Measurements from ENCODE around the gene BTNL9. TPM values are rescaled to one million over a fixed set of nuclear protein-coding genes. Genes with fewer than 3 reads are reported as not detected.
A peak's percentile ranks its signal among the peaks of the same experiment; 100 is the strongest.

Gene BTNL9
- total and polyA plus RNA-seq, 9 of the 15 experiments (the other 6 are each of a cell fraction or from before 2014, with no cell fraction given), result 3.7 to 86.7 (median 29.4) TPM

- TF ChIP-seq NBN (IDR thresholded peaks at IDR 0.05; ENCODE audit: low read depth) (0 out of 2 replicates have a peak, but pooled peaks have one; percentile 65), RAD21 (CRISPR knock-in tag; conservative IDR thresholded peaks at IDR 0.05 in 1 of 2, IDR thresholded peaks at IDR 0.05 in 1 of 2) (no peak), PTBP1 (IDR thresholded peaks at IDR 0.05; ENCODE audit: low read depth, low read length) (no peak), HDAC2 (IDR thresholded peaks at IDR 0.05) (0 out of 2 replicates have a peak, but pooled peaks have one; percentile 55), HINFP (tag; conservative IDR thresholded peaks at IDR 0.05; ENCODE audit: low read depth) (no peak), ZNF347 (CRISPR knock-in tag; IDR thresholded peaks at IDR 0.05; ENCODE audit: low read depth) (no peak), POLR2A (conservative IDR thresholded peaks at IDR 0.05) (no peak), ZNF146 (CRISPR knock-in tag; IDR thresholded peaks at IDR 0.05; ENCODE audit: unreplicated experiment) (no peak), AFF1 (IDR thresholded peaks at IDR 0.05; ENCODE audit: low read depth in 1 of 2, partially characterized antibody in 2 of 2) (no peak), ZNF282 (CRISPR knock-in tag; IDR thresholded peaks at IDR 0.05) (no peak), BDP1 (IDR thresholded peaks at IDR 0.05; ENCODE audit: insufficient read depth, insufficient read length) (no peak), CBX2 (IDR thresholded peaks at IDR 0.05; ENCODE audit: insufficient read depth, low read length, poor library complexity, severe bottlenecking) (no peak), ZNF764 (CRISPR knock-in tag; IDR thresholded peaks at IDR 0.05; ENCODE audit: low read depth) (no peak), ASH1L (IDR thresholded peaks at IDR 0.05; ENCODE audit: borderline replicate concordance, low read depth, partially characterized antibody) (no peak), ZNF280B (CRISPR knock-in tag; IDR thresholded peaks at IDR 0.05) (no peak), ZNF695 (CRISPR knock-in tag; IDR thresholded peaks at IDR 0.05) (no peak), BCOR (IDR thresholded peaks at IDR 0.05) (no peak), ZNF253 (CRISPR knock-in tag; conservative IDR thresholded peaks at IDR 0.05) (no peak), ATF1 (CRISPR knock-in tag; IDR thresholded peaks at IDR 0.05) (no peak), ATF1 (tag; IDR thresholded peaks at IDR 0.05) (peak; percentile 52; the same call in 1 of the 2 replicates), ZBTB26 (CRISPR knock-in tag; IDR thresholded peaks at IDR 0.05) (no peak), MXD1 (CRISPR knock-in tag; IDR thresholded peaks at IDR 0.05; ENCODE audit: borderline replicate concordance, poor library complexity, severe bottlenecking) (no peak)
Observed at GRCh38 chr5:181107699-181108098, 67.6 kb downstream of the BTNL9 start (continued).
